ENCODE results near the gene NTRK3. TPM values are rescaled to one million over a fixed set of nuclear protein-coding genes. Genes with fewer than 3 reads are reported as not detected.

NTRK3 gene
- total RNA-seq, 1 donor from 2014 or later: not detected

GRCh38 chr15:88242586-88243555 lies 13.7 kb downstream of the NTRK3 start:
- DNase-seq (ENCODE audit: low read depth): no peak
- H3K4me3 ChIP-seq (ENCODE audit: low read depth, low read length): no peak overlapping the region
- TF ChIP-seq, protein P1, sequence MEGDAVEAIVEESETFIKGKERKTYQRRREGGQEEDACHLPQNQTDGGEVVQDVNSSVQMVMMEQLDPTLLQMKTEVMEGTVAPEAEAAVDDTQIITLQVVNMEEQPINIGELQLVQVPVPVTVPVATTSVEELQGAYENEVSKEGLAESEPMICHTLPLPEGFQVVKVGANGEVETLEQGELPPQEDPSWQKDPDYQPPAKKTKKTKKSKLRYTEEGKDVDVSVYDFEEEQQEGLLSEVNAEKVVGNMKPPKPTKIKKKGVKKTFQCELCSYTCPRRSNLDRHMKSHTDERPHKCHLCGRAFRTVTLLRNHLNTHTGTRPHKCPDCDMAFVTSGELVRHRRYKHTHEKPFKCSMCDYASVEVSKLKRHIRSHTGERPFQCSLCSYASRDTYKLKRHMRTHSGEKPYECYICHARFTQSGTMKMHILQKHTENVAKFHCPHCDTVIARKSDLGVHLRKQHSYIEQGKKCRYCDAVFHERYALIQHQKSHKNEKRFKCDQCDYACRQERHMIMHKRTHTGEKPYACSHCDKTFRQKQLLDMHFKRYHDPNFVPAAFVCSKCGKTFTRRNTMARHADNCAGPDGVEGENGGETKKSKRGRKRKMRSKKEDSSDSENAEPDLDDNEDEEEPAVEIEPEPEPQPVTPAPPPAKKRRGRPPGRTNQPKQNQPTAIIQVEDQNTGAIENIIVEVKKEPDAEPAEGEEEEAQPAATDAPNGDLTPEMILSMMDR (conservative IDR thresholded peaks at IDR 0.05; ENCODE audit: low read depth, low read length): no peak

GRCh38 chr15:88241461-88241860 lies 15.1 kb downstream of the NTRK3 start:
- no peak for DNase-seq (ENCODE audit: low read depth)
- H3K4me3 ChIP-seq (ENCODE audit: low read depth, low read length): no peak overlapping the region
- TF ChIP-seq, protein P1 (conservative IDR thresholded peaks at IDR 0.05; ENCODE audit: low read depth, low read length): no peak

- no peak for DNase-seq (ENCODE audit: low read depth)
- H3K4me3 ChIP-seq (ENCODE audit: low read depth, low read length): no peak overlapping the region
- TF ChIP-seq, protein P1 (conservative IDR thresholded peaks at IDR 0.05; ENCODE audit: low read depth, low read length): no peak
Observed at GRCh38 chr15:88241060-88241459, 15.5 kb downstream of the NTRK3 start.

- no peak overlapping the region for H3K4me3 ChIP-seq (ENCODE audit: low read depth, low read length)
- TF ChIP-seq, protein P1 (conservative IDR thresholded peaks at IDR 0.05; ENCODE audit: low read depth, low read length): no peak
- DNase-seq (ENCODE audit: low read depth): no peak
Observed at GRCh38 chr15:88239594-88239993, 16.9 kb downstream of the NTRK3 start.

DNA sequence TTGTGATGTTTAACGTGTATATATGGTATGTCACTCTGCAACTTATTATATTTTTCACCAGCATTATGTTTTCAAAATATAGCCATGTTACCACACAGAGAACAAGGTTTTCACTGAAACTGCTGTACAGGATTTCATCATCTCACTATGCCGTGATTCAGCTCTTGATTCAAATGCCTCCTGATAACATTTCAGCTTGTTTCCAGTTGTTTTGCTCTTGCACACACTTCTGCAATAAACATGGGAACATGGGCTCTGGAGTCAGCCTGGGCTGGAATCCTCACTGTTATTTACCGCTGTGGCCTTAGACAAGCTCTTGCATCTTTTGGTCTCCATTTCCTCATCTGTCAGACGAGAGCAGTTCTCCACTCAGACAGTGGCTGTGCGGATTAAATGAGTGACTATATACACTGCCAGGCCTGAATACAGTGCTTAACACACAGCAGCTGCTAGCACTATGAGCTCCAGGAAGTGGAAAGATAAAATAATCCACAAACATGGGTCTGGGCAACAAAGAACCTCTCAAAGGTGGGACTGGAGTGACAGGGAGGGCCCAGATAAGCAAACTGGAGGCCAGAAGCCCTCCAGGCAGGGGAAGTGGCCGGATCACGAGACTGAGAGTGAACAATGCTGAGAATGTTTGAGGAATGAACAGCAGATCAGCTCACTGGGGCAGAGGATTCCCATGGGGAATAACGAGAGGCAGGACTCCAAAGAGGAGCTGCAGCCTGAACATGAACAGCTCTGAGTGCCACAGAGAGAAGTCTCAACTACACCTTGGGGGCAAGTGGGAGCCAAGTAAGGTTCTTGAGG lies 17.7 kb downstream of the NTRK3 start:
- DNase-seq (ENCODE audit: low read depth): no peak
- no peak overlapping the region for H3K4me3 ChIP-seq (ENCODE audit: low read depth, low read length)
- TF ChIP-seq, protein P1 (conservative IDR thresholded peaks at IDR 0.05; ENCODE audit: low read depth, low read length): no peak

DNA sequence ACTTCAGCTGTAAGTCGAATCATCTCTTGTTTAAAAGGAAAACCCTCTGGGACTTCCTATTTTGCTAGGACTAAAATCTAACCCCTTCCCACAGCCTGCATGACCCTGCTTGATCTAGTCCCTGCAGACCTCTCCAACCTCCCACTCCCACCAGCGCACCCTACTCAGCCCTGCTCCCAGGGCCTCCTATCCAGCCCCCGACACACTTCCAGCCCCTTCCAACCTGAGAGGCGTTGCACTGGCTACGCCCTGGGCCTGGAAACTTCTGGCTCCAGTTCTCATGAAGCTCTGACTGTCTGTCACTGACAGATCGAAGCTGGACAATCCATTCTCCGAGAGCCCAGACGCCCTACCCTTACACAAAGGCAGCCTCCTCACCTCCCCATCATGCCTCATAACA lies 21.8 kb downstream of the NTRK3 start:
- DNase-seq (ENCODE audit: low read depth): no peak
- no peak overlapping the region for H3K4me3 ChIP-seq (ENCODE audit: low read depth, low read length)
- TF ChIP-seq, protein P1 (conservative IDR thresholded peaks at IDR 0.05; ENCODE audit: low read depth, low read length): no peak

All from epithelial cell of proximal tubule (primary cell).